ENCODE measurements around the gene PSKH1.

Gene PSKH1

GRCh38 chr16:67940446-67941089, 47.5 kb downstream of the PSKH1 start:
- no peak for DNase-seq (ENCODE audit: low read depth, low spot score)

GRCh38 chr16:67941469-67942199, 48.6 kb downstream of the PSKH1 start:
- no peak for DNase-seq (ENCODE audit: low read depth, low spot score)

DNA sequence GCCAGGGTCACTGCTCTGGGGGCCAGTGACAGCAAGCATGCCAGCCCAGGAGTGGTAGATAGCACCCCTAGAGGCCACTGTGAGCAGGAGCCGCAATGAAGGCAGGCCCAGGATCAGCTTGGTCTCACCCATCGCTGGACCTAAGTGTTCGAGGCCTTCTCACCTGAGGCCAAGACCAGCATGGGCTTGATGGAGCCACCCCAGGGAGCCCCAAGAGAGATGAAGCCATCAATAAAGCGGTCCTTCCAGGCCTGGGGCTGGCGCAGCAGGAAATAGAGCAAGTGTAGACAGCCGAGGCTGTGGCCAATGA, 49.1 kb downstream of the PSKH1 start:
- no peak for DNase-seq (ENCODE audit: low read depth, low spot score)

- DNase-seq (ENCODE audit: low read depth, low spot score) = no peak
Measured at GRCh38 chr16:67942510-67943255, 49.6 kb downstream of the PSKH1 start.

- DNase-seq (ENCODE audit: low read depth, low spot score) = no peak
Measured at GRCh38 chr16:67943256-67943618, 50.2 kb downstream of the PSKH1 start.

DNA sequence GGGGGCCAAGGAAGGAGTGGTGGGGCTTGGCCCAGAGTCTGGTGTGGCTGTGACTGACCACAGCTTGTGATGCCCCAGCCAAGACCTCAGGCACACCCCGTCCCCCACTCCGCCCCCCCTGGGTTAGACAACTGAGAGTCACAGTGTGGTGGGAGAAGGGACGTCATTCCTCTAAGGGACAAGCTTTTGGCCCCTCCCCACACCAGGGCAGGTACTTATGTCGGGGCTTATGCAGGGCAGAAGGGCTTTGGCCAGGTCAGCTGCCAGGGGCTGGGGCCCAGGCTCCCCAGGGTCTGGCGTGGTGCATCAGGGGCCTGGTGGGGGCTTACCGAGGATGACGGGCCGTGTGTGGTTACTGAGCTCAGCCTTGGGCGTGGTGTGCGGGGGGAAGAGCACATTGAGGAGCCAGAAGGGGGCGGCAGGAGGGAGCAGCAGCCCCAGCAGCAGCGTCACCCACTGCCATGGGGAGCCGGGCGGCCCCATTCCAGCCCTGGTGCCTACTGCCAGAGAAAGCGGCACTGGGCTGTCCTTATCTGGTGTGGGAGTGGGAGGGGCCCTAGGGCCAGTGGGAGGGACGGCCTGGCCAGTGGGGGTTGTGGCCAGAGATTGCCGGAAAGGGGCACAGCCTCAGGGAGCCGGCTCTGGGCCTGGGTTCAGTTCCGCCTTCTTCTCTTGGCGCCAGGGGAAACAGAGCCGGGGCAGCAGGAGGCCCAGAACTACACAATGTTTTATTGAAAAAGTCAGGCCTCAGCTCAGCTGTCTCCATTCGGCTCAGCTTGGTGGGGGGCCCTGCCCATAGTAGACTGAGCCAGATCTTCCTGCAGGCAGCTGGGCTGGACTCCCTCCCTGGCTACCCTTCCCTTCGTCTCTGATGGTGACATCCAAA, 50.8 kb downstream of the PSKH1 start, which contains the start of gene LCAT:
LCAT (minus strand) TSS at position 502 of the 886 bp plus-strand sequence; CDS start at position 483, 19 bp downstream.
- no peak for DNase-seq (ENCODE audit: low read depth, low spot score)

DNA sequence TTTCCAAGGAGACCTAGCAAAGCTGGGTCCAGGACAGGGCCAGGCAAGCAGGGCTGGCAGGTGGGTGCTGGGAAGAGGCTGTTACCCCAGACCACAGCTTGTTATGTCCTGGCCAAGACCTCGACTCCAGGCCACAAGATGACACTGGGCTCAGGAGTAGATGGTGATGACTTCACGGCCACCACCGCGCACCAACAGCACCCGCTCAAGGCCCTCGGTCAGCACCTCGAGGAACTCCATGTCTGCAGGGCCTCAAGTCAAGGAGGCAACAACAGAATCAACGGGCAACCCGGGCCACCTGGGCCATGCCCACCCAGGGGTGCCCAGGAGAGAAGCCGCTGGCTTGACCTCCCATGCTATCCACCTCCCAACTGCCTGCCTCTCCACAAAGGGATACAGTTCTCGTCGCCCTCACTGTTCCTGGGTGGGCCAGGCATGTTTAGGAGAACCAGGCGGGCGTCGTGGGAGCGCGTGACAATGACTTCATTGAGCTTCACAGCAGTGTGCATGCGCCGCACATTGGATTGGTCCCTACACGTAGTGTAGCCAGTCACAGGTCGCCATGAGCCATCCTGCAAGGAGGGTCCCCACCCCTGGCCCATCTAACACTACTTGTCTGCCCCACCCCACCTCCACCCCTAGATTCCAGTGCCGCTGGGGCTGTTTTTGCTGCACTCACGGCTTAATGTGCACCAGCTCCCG, 51.8 kb downstream of the PSKH1 start:
- DNase-seq (ENCODE audit: low read depth, low spot score) = no peak

DNA sequence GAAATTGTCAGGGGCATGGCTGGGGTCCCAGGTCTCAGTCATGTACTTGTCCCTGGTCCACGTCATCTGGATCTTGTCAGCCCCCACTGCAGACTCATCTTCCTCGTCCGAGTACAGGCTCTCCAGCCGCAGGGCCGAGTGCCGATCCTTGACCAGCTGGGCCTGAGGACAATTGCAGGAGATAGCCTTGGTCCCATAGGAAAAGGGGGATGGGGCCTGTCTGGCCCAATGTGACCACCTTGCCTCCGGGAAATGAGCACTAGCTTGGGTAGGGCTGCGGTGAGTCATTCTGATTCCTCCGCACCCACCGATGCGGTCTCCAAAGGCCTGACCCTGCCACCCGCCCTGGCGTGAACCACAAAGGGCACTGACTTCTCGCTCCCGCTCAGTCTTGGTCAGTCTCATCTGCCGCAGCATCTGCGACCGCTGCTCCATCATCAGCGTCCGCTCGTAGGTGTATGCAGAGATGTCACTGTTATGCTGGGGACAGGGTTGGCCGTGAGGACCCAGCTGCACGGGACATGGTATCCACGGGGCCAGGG, 52.4 kb downstream of the PSKH1 start:
- DNase-seq (ENCODE audit: low read depth, low spot score) = no peak

DNA sequence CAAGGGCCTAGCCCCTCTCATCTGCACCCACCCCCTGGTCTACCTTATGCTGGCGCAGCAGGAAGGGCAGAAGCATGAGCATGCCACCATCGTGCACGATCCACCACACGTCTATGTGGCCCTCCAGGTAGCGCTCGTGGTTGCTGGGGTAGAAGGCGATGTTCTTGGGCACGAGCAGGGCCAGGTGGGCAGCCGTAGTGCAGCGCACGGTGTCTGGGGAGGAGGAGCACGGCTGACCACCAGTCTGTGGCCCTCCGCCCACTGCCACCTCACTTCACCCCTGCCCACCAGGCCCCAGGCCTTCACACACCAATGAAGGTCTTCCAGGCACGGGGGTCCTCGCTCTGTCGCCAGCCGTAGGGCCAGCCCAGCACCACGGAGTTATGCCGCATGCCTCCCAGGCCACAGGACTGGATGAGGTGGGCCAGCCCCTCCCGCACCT, 53.1 kb downstream of the PSKH1 start:
- no peak for DNase-seq (ENCODE audit: low read depth, low spot score)

- DNase-seq (ENCODE audit: low read depth, low spot score) = no peak
Measured at GRCh38 chr16:67946966-67947558, 54.0 kb downstream of the PSKH1 start.

DNA sequence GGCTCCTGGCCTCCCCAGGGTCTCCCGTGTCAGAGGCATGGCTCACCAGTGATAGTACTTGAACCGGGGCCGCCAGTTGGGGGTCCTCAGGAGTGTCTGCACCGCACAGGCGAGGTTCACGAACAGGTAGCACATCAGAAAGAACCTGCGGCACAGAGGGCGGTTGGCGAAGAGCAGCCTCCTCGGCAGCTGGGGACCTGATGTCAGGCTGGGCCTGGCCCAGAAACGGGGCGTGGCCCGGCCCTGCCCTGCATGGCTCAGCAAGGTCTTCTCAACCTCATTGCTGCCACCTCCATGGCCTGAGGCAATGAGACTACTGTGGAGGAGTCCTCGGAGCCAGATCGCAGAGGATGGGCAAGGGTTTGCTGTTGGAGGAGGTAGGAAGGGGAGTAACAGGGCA, 55.0 kb downstream of the PSKH1 start:
- DNase-seq (ENCODE audit: low read depth, low spot score) = no peak

DNA sequence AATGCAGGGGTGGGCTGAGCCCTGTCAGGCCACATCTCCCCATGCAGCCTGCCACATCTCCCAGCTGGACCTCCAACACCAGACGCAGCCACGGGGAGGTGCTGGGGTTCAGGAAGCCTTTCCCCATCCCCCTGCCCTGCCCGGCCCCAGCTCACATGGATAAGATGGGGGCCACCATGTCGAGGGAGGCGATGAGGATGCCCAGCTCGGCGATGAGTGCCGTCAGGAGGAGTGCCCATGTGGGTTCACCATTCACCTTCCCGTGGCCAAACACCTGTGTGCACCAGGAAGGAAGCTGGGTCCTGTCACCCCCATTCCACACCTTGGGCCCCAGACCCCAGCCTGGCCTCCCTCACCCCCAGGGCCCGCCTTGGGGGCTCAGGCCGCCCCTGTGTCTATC, 56.6 kb downstream of the PSKH1 start:
- DNase-seq (ENCODE audit: low read depth, low spot score) = no peak

DNA sequence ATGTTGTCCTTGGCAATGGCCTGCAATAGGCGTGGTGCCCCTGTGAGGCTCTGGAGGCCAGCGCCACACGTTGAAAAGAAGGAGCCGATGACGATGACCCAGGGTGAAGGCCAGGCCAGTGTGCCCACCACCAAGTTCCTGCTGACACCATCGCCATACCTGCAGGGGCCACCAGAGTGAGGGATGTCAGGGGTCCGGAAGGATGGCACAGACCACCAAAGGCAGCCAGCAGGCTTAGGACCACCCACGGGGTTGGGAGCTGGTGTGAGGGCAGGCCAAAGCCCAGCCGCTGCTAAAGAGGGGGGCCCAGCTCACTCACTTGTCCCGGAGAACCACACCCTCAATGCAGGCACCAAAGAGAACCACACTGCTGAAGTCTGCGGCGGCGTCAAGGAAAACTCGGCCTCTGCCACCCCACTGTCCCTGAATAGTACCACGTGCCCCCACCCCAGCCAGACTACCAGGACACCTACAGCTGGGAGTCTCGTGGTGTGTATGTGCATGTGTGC, 57.3 kb downstream of the PSKH1 start:
- no peak for DNase-seq (ENCODE audit: low read depth, low spot score)

- DNase-seq (ENCODE audit: low read depth, low spot score) = no peak
Measured at GRCh38 chr16:67951485-67951884, 58.4 kb downstream of the PSKH1 start.

DNA sequence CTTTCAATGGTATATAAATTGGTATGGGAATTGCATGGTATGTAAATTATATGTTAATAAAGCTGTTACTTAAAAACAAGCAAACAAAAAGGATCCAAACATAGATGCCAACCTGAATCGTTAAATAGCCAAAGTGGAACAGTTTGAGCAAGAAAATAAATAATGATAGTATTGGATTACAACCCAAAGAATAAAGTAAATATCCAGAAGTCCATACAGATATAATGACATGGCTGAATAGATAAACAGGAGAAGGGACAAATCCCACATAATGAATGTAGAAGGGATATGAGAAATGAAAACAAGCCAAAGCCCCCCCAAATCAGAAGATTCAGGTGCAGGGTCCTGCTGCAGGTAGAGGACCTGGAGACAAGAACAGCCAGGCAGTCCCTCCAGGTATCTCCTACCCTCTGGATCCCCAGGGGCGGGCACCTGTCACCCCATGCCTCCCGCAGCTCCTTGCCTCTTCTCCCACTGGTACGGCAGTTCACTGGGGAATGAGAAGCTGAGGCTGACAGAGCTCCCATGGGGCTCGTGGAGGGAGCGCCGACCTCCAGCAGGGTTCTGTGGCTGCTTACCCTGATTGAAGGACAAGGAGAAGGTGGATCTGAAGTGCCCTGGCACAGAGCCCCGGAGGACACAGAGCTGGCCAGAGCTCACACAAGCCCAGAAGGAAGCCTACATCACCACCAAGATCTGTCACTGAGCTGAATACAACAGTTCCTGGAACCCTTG, 60.8 kb downstream of the PSKH1 start:
- no peak for DNase-seq (ENCODE audit: low read depth, low spot score)

- no peak for DNase-seq (ENCODE audit: low read depth, low spot score)
Measured at GRCh38 chr16:67954421-67955196, 61.6 kb downstream of the PSKH1 start.

GRCh38 chr16:67957622-67958021, 64.6 kb downstream of the PSKH1 start:
- DNase-seq (ENCODE audit: low read depth, low spot score) = no peak

DNA sequence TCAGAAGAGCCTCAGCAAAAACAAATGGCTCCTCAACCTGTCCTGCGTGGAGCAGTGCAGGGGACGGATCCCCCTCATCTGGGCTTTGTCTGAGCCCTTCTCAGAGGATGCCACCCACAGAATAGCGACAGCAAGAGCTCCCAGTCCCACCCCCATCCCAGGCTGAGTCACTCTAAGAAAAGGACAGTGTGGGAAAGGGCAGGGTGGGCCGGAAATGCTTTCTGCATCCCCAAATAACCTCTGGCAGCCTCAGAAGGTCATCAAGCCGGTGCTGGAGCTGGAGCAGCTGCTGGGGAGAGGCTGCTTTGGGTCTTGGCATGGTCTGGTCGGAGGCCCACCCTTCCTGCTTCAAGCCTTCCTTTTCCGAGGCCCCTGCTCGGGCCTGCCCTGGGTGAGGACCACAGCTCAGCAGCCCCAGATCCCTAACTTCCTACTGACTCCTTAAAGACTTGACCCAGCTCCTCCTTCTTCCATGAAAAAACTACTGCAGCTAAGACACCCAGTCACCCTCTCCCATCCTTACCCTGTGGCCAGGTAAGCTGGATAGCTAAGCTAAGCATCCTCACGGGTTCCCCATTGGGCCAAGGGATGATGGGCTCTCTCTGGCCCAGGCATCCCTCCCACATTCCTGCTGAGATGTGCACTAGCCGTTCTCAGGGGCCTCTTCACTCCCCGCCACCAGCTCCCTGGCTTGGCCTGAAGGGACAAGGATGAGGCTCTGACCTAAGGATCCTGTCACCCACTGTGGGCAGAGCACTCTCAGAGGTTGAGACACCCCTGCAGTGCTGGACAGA, 66.7 kb downstream of the PSKH1 start:
- DNase-seq (ENCODE audit: low read depth, low spot score) = no peak

All from activated CD4-positive, CD25-positive, alpha-beta regulatory T cell treated with anti-CD3 and anti-CD28 coated beads, Interleukin-2, amount 50 U/mL, for 16 hours (primary cell).